ENCODE measurements around the gene OR51A4.
"Not testable (repeated sequence)": the region's sequence is repeated elsewhere in the genome, so short reads cannot be mapped to it uniquely, and the experiment has no call there.

OR51A4 gene

DNA sequence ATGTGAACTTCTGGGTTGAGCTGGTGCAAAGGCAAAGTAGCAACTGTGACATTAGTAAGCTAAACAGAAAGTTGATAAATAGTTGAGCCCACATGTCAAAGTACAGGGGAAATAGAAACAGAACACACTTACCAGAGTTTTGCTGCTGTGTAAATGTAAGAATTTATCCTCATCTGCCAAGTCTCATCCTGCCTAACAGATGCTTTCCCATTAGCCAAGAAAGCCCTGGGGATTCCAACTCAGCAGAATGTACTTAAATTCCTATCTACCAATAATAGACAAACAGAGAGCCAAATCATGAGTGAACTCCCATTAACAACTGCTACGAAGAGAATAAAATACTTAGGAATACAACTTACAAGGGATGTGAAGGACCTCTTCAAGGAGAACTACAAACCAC lies 15.4 kb upstream of the OR51A4 start:
- DNase-seq (ENCODE audit: low read depth): no peak
- H3K4me3 ChIP-seq (ENCODE audit: low read length): no peak overlapping the region
- TF ChIP-seq, protein P1, sequence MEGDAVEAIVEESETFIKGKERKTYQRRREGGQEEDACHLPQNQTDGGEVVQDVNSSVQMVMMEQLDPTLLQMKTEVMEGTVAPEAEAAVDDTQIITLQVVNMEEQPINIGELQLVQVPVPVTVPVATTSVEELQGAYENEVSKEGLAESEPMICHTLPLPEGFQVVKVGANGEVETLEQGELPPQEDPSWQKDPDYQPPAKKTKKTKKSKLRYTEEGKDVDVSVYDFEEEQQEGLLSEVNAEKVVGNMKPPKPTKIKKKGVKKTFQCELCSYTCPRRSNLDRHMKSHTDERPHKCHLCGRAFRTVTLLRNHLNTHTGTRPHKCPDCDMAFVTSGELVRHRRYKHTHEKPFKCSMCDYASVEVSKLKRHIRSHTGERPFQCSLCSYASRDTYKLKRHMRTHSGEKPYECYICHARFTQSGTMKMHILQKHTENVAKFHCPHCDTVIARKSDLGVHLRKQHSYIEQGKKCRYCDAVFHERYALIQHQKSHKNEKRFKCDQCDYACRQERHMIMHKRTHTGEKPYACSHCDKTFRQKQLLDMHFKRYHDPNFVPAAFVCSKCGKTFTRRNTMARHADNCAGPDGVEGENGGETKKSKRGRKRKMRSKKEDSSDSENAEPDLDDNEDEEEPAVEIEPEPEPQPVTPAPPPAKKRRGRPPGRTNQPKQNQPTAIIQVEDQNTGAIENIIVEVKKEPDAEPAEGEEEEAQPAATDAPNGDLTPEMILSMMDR (conservative IDR thresholded peaks at IDR 0.05; ENCODE audit: low read depth, low read length): no peak

DNA sequence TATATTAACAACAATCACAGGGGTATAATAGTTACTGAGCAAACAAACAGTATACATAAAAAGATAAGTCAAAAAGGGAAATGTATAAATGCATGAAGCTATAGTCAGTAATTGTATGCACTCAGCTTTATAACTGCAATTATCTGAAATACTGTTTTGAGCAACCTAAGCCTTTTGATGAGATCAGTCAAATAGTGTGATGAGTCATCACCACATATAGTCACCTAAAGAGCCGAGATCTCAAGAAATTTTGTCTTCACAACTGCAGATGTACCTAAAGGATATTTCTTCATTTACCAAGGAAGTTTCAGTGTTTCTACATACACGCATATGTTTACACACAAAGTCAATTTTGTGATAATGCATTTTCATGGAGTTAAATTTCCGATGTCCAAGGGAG lies 13.5 kb upstream of the OR51A4 start:
- DNase-seq (ENCODE audit: low read depth): no peak
- no peak overlapping the region for H3K4me3 ChIP-seq (ENCODE audit: low read length)
- TF ChIP-seq, protein P1 (conservative IDR thresholded peaks at IDR 0.05; ENCODE audit: low read depth, low read length): no peak

DNA sequence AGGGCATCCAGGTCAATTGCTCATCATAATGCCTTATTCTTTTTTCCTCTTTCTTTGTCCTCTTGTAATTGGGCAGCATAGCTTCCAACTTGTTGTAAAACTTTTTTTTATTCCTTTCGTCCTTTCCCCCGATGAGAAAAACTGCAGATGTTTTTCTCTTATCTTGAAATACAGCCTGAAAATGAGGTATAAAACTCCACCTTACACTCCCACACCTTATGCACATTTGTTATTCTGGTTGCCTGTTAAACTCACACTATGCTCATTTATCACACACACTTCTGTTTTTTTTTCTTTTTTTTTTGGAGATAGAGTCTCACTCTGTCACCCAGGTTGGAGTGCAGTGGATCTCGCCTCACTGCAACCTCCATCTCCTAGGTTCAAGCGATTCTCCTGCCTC lies 10.0 kb upstream of the OR51A4 start:
- no peak for DNase-seq (ENCODE audit: low read depth)

DNA sequence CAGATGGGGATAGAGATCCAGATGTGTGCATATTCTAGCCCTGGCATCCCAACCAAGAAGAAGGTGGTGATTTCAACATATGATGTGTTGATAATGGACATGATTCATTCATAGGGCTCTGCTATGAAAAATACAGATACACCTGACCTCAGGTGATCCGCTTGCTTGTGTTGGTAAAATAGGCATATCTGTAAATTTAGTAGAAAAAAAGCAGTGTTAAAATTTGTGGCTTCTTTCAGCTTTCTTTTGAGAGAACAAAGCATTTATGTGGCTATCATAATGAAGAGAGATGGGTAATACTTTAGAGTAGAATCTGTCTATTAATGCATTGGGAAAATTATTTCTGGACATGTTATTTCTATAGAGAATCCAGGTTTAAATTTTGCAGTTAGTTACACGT lies 8.2 kb upstream of the OR51A4 start, which contains the start of gene OR51A2:
Gene OR51A2, minus strand, starts transcription at position 101 of the 400 bp plus-strand sequence. Its CDS starts 0 bp downstream, at position 101.
- not testable (repeated sequence) for H3K4me3 ChIP-seq (ENCODE audit: low read length); DNase-seq (ENCODE audit: low read depth)

More for the DNA sequence above, 10.0 kb upstream of the OR51A4 start:
- TF ChIP-seq, protein P1 (conservative IDR thresholded peaks at IDR 0.05; ENCODE audit: low read depth, low read length): no peak
- no peak overlapping the region for H3K4me3 ChIP-seq (ENCODE audit: low read length)

DNA sequence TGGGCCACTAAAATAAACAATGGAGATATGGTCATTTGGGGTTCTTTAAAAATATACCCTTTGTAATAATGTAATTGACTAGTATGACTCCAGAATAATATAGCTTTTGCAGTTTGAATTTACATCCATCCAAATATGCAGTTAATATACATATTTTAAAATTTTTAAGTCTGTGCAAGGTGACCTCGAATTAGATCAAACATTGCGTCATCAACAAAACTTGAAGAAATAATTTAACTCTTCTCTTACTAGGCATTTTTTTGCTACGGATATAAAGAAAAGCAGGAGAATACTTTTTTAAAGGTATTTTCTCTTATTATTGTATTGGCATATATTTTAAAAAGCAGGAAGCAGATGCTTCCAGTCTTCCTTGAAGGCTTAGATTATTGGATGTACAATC lies 10.7 kb downstream of the OR51A4 start:
- TF ChIP-seq, protein P1 (conservative IDR thresholded peaks at IDR 0.05; ENCODE audit: low read depth, low read length): no peak
- no peak for DNase-seq (ENCODE audit: low read depth)
- H3K4me3 ChIP-seq (ENCODE audit: low read length): no peak overlapping the region

DNA sequence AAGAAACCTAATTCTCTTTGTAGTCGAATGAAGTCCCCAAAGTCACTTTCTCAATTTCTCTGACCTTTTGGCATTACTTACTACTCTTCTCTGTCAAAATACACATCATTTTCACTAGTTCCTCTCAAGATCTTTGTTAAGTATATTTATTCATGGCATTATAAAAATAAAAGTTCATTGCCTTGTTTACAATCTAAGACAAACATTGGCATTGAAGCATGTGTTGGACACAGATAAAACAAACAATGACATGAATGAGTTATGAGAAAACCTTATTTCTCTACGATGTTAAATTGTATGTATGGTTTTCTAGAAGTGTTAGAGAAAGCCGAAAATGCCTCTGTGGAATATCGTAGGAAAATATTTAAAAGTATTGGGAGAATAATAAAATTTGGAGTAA lies 14.7 kb downstream of the OR51A4 start:
- H3K4me3 ChIP-seq (ENCODE audit: low read length): no peak overlapping the region
- DNase-seq (ENCODE audit: low read depth): no peak
- TF ChIP-seq, protein P1 (conservative IDR thresholded peaks at IDR 0.05; ENCODE audit: low read depth, low read length): no peak

DNA sequence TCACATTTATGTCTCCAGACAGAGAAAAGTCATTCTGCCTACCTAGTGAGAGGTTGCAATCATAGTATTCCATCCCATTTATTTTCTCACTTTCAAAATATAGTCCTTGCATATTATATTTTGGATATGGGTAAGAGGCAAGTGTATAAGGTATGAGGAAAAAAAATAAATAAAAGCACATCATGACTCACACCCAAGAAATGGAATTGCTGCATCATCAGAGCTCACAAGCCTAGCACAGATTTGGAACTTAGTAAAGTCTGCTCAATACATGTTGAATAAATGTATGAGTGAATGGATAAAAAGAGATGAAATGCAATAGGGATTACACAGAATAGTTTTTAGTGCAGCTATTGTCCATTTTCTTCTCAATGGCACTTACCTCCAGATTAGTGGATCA lies 20.8 kb downstream of the OR51A4 start:
- no peak overlapping the region for H3K4me3 ChIP-seq (ENCODE audit: low read length)
- DNase-seq (ENCODE audit: low read depth): no peak
- TF ChIP-seq, protein P1 (conservative IDR thresholded peaks at IDR 0.05; ENCODE audit: low read depth, low read length): no peak

DNA sequence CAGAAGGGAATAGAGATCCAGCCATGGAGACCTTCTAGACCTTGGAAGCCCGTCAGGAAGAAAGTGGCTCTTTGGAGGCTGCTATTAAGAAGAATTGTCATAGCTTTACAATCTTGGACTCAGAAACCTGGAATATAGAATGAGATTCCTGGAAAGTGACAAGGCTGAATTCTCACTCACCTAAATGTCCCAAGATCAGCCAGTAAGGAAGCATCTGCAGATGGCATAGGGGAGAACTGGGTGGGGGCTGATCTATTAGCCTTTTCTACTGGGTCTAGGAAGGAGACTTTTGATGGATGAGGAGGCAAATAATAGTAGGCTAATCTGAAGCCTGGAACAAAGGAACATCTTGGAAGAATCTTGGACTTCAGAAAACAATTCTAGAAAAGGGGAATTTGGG lies 23.2 kb downstream of the OR51A4 start, which contains the start of gene OR51G1:
Gene OR51G1, minus strand, starts transcription at position 101 of the 400 bp plus-strand sequence. Its CDS starts 0 bp downstream, at position 101.
- H3K4me3 ChIP-seq (ENCODE audit: low read length): no peak within 1 kb of the TSS
- TF ChIP-seq, protein P1 (conservative IDR thresholded peaks at IDR 0.05; ENCODE audit: low read depth, low read length): no peak
- no peak for DNase-seq (ENCODE audit: low read depth)
